Stimulated activated CD8-positive, alpha-beta memory T cell treated with anti-CD3 and anti-CD28 coated beads, Interleukin-7, amount 100 ng/mL, for 1 hour (primary cell): ENCODE measurements around the gene ANKLE2.
"Not testable (repeated sequence)": the region's sequence is repeated elsewhere in the genome, so short reads cannot be mapped to it uniquely, and the experiment has no call there.

Experiments
- DNase-seq, 2 donors: peaks; one replicate each; pipeline ENCODE4 v3.0.0-alpha.2; 2020; ENCODE audit warnings: low read depth in 2 of 2

Gene ANKLE2

GRCh38 chr12:132776816-132777568 is 15.4 kb upstream of the ANKLE2 start:
- DNase-seq: no peak

- not testable (repeated sequence) for DNase-seq
Observed at GRCh38 chr12:132776230-132776625, 14.6 kb upstream of the ANKLE2 start.

- no peak for DNase-seq
Observed at GRCh38 chr12:132775502-132776229, 14.0 kb upstream of the ANKLE2 start.

- no peak for DNase-seq
Observed at GRCh38 chr12:132774646-132775275, 13.1 kb upstream of the ANKLE2 start.

GRCh38 chr12:132774159-132774558 is 12.5 kb upstream of the ANKLE2 start:
- no peak for DNase-seq

GRCh38 chr12:132773077-132773955 is 11.7 kb upstream of the ANKLE2 start:
- no peak for DNase-seq

- no peak for DNase-seq
Observed at GRCh38 chr12:132772606-132773005, 11.0 kb upstream of the ANKLE2 start.

- no peak for DNase-seq
Observed at GRCh38 chr12:132771126-132771838, 9.7 kb upstream of the ANKLE2 start.

GRCh38 chr12:132766380-132767085 is 4.9 kb upstream of the ANKLE2 start:
- no peak for DNase-seq

GRCh38 chr12:132765361-132765760 is 3.7 kb upstream of the ANKLE2 start:
- no peak for DNase-seq

GRCh38 chr12:132764231-132764630 is 2.6 kb upstream of the ANKLE2 start:
- no peak for DNase-seq

- peak; percentile 65 to 69 for DNase-seq
Observed at GRCh38 chr12:132761921-132762583, 420 bp upstream of the ANKLE2 start.

GRCh38 chr12:132759359-132759758 is 2.3 kb downstream of the ANKLE2 start:
- no peak for DNase-seq

- not testable (repeated sequence) for DNase-seq
Observed at GRCh38 chr12:132758825-132759224, 2.8 kb downstream of the ANKLE2 start.

- no peak for DNase-seq
Observed at GRCh38 chr12:132754160-132754932, 7.3 kb downstream of the ANKLE2 start.

GRCh38 chr12:132753670-132754069 is 8.0 kb downstream of the ANKLE2 start:
- not testable (repeated sequence) for DNase-seq

- no peak for DNase-seq
Observed at GRCh38 chr12:132748319-132748718, 13.3 kb downstream of the ANKLE2 start.

- DNase-seq: no peak
Observed at GRCh38 chr12:132747896-132748295, 13.7 kb downstream of the ANKLE2 start.

- DNase-seq: no peak
Observed at GRCh38 chr12:132747395-132747794, 14.2 kb downstream of the ANKLE2 start.
